ENCODE data around the gene RTTN.

Gene RTTN

GRCh38 chr18:70029163-70029562, 176.3 kb downstream of the RTTN start:
- DNase-seq (ENCODE audit: low spot score), result no peak

- DNase-seq (ENCODE audit: low spot score), result no peak
These were observed 176.8 kb downstream of the RTTN start for GRCh38 chr18:70028734-70029133.

GRCh38 chr18:70028084-70028483, 177.4 kb downstream of the RTTN start:
- DNase-seq (ENCODE audit: low spot score), result no peak

- DNase-seq (ENCODE audit: low spot score), result no peak
These were observed 179.9 kb downstream of the RTTN start for GRCh38 chr18:70025580-70025979.

- DNase-seq (ENCODE audit: low spot score), result no peak
These were observed 180.7 kb downstream of the RTTN start for GRCh38 chr18:70024829-70025228.

GRCh38 chr18:70024093-70024492, 181.4 kb downstream of the RTTN start:
- no peak for DNase-seq (ENCODE audit: low spot score)

GRCh38 chr18:70022636-70023035, 182.9 kb downstream of the RTTN start:
- DNase-seq (ENCODE audit: low spot score), result no peak

GRCh38 chr18:70021498-70021897, 184.0 kb downstream of the RTTN start:
- no peak for DNase-seq (ENCODE audit: low spot score)

GRCh38 chr18:70021043-70021442, 184.4 kb downstream of the RTTN start:
- no peak for DNase-seq (ENCODE audit: low spot score)

GRCh38 chr18:70019991-70020390, 185.5 kb downstream of the RTTN start:
- DNase-seq (ENCODE audit: low spot score), result no peak

GRCh38 chr18:70019136-70019535, 186.4 kb downstream of the RTTN start:
- no peak for DNase-seq (ENCODE audit: low spot score)

GRCh38 chr18:70015127-70015526, 190.4 kb downstream of the RTTN start:
- DNase-seq (ENCODE audit: low spot score), result no peak

- no peak for DNase-seq (ENCODE audit: low spot score)
These were observed 199.9 kb downstream of the RTTN start for GRCh38 chr18:70005580-70005979.

- DNase-seq (ENCODE audit: low spot score), result no peak
These were observed 200.8 kb downstream of the RTTN start for GRCh38 chr18:70004696-70005095.

- no peak for DNase-seq (ENCODE audit: low spot score)
These were observed 205.8 kb downstream of the RTTN start for GRCh38 chr18:69999656-70000055.

GRCh38 chr18:69998523-69998987, 206.9 kb downstream of the RTTN start:
- peak; percentile 91 for DNase-seq (ENCODE audit: low spot score)

- no peak for DNase-seq (ENCODE audit: low spot score)
These were observed 208.3 kb downstream of the RTTN start for GRCh38 chr18:69996951-69997798.

GRCh38 chr18:69996417-69996816, 209.1 kb downstream of the RTTN start:
- DNase-seq (ENCODE audit: low spot score), result no peak

GRCh38 chr18:69995774-69996173, 209.7 kb downstream of the RTTN start:
- no peak for DNase-seq (ENCODE audit: low spot score)

- no peak for DNase-seq (ENCODE audit: low spot score)
These were observed 212.7 kb downstream of the RTTN start for GRCh38 chr18:69992776-69993175.

GRCh38 chr18:69987870-69988269, 217.6 kb downstream of the RTTN start:
- DNase-seq (ENCODE audit: low spot score), result no peak

- no peak for DNase-seq (ENCODE audit: low spot score)
These were observed 220.2 kb downstream of the RTTN start for GRCh38 chr18:69985239-69985638.

GRCh38 chr18:69982417-69982816, 223.1 kb downstream of the RTTN start:
- no peak for DNase-seq (ENCODE audit: low spot score)

- no peak for DNase-seq (ENCODE audit: low spot score)
These were observed 223.5 kb downstream of the RTTN start for GRCh38 chr18:69981948-69982347.

Measured in SK-N-DZ (cell line).